ENCODE data around the gene RCVRN. TPM values are rescaled to one million over a fixed set of nuclear protein-coding genes. Genes with fewer than 3 reads are reported as not detected.

The RCVRN gene
- total RNA-seq, 1 experiment from 2014 or later, result not detected

GRCh38 chr17:9911089-9911488, 6.0 kb upstream of the RCVRN start:
- H3K79me2 ChIP-seq (ENCODE audit: low read length), result no peaks in the 10 kb centered on the region
- no peak overlapping the region for H3K4me2 ChIP-seq (ENCODE audit: low read length)
- intact Hi-C loops (cut with micrococcal nuclease), result no loop called here
- H3K36me3 ChIP-seq (ENCODE audit: low read depth, low read length), result no peaks in the 10 kb centered on the region
- ATAC-seq (no peak), DNase-seq (no peak)
- H3K9me2 ChIP-seq (replicated peaks; ENCODE audit: low read length), result no peaks in the 10 kb centered on the region
- H4K20me1 ChIP-seq (ENCODE audit: low read length), result no peaks in the 10 kb centered on the region
- H3K4me1 ChIP-seq (ENCODE audit: insufficient read depth, low read length), result no peaks in the 10 kb centered on the region
- no peak overlapping the region for H3K9ac ChIP-seq (ENCODE audit: low read length)
- H2AFZ ChIP-seq (ENCODE audit: low read length), result no peak overlapping the region
- no peak overlapping the region for H3K27ac ChIP-seq (ENCODE audit: low read length)
- CTCF ChIA-PET, result no interaction called here
- BruUV-seq (replicated peaks), result no TSS peak
- no peaks in the 10 kb centered on the region for H3F3A ChIP-seq (ENCODE audit: low read length, unreplicated experiment)
- no peak for TF ChIP-seq EZH2phosphoT487 (IDR thresholded peaks at IDR 0.05; ENCODE audit: borderline replicate concordance, low read length)
- TF ChIP-seq, protein P1, sequence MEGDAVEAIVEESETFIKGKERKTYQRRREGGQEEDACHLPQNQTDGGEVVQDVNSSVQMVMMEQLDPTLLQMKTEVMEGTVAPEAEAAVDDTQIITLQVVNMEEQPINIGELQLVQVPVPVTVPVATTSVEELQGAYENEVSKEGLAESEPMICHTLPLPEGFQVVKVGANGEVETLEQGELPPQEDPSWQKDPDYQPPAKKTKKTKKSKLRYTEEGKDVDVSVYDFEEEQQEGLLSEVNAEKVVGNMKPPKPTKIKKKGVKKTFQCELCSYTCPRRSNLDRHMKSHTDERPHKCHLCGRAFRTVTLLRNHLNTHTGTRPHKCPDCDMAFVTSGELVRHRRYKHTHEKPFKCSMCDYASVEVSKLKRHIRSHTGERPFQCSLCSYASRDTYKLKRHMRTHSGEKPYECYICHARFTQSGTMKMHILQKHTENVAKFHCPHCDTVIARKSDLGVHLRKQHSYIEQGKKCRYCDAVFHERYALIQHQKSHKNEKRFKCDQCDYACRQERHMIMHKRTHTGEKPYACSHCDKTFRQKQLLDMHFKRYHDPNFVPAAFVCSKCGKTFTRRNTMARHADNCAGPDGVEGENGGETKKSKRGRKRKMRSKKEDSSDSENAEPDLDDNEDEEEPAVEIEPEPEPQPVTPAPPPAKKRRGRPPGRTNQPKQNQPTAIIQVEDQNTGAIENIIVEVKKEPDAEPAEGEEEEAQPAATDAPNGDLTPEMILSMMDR (conservative IDR thresholded peaks at IDR 0.05; ENCODE audit: low read depth, low read length), result no peak
- H3K9me3 ChIP-seq (ENCODE audit: low read length), result no peaks in the 10 kb centered on the region
- POLR2A ChIA-PET (ENCODE audit: unreplicated experiment), result no interaction called here
- H3K27me3 ChIP-seq (ENCODE audit: low read length), result peaks cover 29% of the 10 kb centered on the region; the same call in 1 of the 2 replicates
- no peak overlapping the region for H3K4me3 ChIP-seq (ENCODE audit: low read length)

DNA sequence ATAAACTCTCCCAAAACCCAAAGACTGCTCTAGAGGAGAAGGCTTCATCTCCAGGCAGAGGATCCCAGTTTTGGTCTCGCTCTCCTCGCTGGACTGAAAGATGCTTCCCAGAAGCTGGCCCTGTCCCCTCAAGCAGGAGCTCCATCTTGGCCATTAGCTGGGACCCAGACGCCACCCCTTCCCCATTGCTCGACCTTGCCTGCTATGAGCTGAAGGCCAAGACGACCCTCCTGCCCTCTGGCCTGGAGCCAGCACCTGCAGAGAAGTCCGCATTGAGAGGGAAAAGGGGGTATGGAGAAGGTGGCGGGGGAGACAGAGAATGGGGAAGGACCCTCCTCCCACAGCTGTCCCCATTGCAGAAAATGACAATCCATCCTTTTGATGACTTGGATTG, 3.6 kb upstream of the RCVRN start:
- Histone ChIP-seq H3K4me1 (ENCODE audit: insufficient read depth, low read length) (no peaks in the 10 kb centered on the region), H3K27me3 (ENCODE audit: low read length) (0 out of 2 replicates have a peak, but pooled peaks cover 18% of the 10 kb centered on the region), H3K36me3 (ENCODE audit: low read depth, low read length) (no peaks in the 10 kb centered on the region; the same call in 1 of the 2 replicates), H3K9me3 (ENCODE audit: low read length) (no peaks in the 10 kb centered on the region), H3K27ac (ENCODE audit: low read length) (no peak overlapping the region), H3K79me2 (ENCODE audit: low read length) (no peaks in the 10 kb centered on the region), H2AFZ (ENCODE audit: low read length) (no peak overlapping the region), H3K9me2 (replicated peaks; ENCODE audit: low read length) (no peaks in the 10 kb centered on the region), H3K4me2 (ENCODE audit: low read length) (no peak overlapping the region), H3F3A (ENCODE audit: low read length, unreplicated experiment) (no peaks in the 10 kb centered on the region), H3K9ac (ENCODE audit: low read length) (no peak overlapping the region), H4K20me1 (ENCODE audit: low read length) (no peaks in the 10 kb centered on the region), H3K4me3 (ENCODE audit: low read length) (no peak overlapping the region)
- intact Hi-C loops (cut with micrococcal nuclease), result no loop called here
- no TSS peak for BruUV-seq (replicated peaks)
- ATAC-seq, result no peak
- no peak for DNase-seq
- TF ChIP-seq, protein P1 (conservative IDR thresholded peaks at IDR 0.05; ENCODE audit: low read depth, low read length), result no peak
- TF ChIP-seq EZH2 (IDR thresholded peaks at IDR 0.05; ENCODE audit: low read length, unreplicated experiment) (no peak), EZH2phosphoT487 (IDR thresholded peaks at IDR 0.05; ENCODE audit: borderline replicate concordance, low read length) (no peak)
- ChIA-PET POLR2A (ENCODE audit: unreplicated experiment) (no interaction called here), CTCF (no interaction called here)

DNA sequence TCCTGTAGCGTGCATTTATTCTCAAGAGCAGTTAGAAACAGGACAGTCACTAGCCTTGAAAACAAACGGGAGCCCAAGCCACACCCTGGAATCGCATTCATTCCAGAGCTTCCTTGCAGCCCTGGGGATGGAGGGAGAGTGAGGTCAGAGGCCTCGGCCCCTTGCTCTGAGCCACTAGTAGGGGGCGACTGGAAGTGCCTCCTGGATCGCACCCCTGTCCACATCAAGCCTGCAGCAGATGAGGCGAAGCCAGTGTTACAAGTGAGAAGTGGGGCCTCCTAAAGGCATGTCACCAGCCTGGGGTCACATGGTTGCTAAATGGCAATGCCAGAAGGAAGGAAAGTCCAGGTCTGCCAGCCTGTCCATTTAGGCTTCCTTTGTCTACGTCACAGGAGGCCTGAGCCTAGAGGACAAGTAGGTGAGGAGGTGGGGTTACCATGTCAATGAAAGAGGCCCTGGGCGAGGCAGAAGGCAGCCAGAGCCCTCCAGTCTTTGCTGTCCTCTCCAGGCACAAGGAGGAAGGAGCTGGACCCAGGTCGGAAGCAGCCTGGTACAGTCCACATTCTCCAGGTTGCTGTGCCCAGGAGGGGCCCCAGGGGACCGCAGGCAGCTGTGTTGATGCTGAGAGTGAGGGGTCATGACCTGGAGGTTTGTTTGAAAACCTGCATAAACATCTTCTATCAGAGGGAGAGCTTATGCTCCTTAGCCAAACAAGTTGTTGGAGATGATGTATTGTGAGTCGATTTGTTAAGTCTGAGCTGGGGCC, 3.0 kb upstream of the RCVRN start:
- Histone ChIP-seq H3K79me2 (ENCODE audit: low read length) (no peaks in the 10 kb centered on the region), H2AFZ (ENCODE audit: low read length) (no peak overlapping the region), H3K9me3 (ENCODE audit: low read length) (no peaks in the 10 kb centered on the region), H3K36me3 (ENCODE audit: low read depth, low read length) (no peaks in the 10 kb centered on the region; the same call in 1 of the 2 replicates), H3K27me3 (ENCODE audit: low read length) (0 out of 2 replicates have a peak, but pooled peaks cover 18% of the 10 kb centered on the region), H3K4me1 (ENCODE audit: insufficient read depth, low read length) (no peaks in the 10 kb centered on the region), H3K27ac (ENCODE audit: low read length) (no peak overlapping the region), H3K4me3 (ENCODE audit: low read length) (no peak overlapping the region), H4K20me1 (ENCODE audit: low read length) (no peaks in the 10 kb centered on the region), H3K9ac (ENCODE audit: low read length) (no peak overlapping the region), H3K4me2 (ENCODE audit: low read length) (no peak overlapping the region), H3F3A (ENCODE audit: low read length, unreplicated experiment) (no peaks in the 10 kb centered on the region), H3K9me2 (replicated peaks; ENCODE audit: low read length) (no peaks in the 10 kb centered on the region)
- BruUV-seq (replicated peaks), result no TSS peak
- ChIA-PET CTCF (no interaction called here), POLR2A (ENCODE audit: unreplicated experiment) (no interaction called here)
- TF ChIP-seq EZH2phosphoT487 (IDR thresholded peaks at IDR 0.05; ENCODE audit: borderline replicate concordance, low read length) (no peak), EZH2 (IDR thresholded peaks at IDR 0.05; ENCODE audit: low read length, unreplicated experiment) (no peak)
- TF ChIP-seq, protein P1 (conservative IDR thresholded peaks at IDR 0.05; ENCODE audit: low read depth, low read length), result no peak
- no peak for DNase-seq
- ATAC-seq, result no peak
- intact Hi-C loops (cut with micrococcal nuclease), result no loop called here

Measured in PC-3 (cell line).